NOMO-1 (cell line): Measurements from ENCODE around the gene PANK2.

ENCODE experiments used
- DNase-seq, 2 experiments: peaks; one replicate each; lab custom pipeline; 2025; ENCODE audit not compliant: unreplicated experiment in 2 of 2; lab: John Stamatoyannopoulos, UW

The PANK2 gene

DNA sequence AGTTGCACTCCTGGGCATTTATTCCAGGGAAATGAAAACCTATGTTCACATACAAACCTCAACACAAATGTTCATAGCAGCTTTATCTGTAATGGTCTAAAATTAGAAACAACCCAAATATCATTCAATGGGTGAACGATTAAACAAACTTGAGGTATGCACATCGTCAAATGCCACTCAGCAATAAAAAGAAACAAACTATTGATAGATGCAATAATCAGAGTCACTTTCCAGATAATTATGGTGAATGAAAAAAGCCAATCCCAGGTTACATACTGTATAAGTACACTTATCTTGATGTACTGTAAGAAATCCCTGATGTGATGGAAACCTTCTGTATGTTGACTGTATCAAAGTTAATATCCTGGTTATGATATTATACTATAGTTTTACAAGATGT is 87.3 kb downstream of the PANK2 start:
- DNase-seq, result no peak
